Endothelial cell of umbilical vein (primary cell): ENCODE results near the gene PITPNB. TPM values are rescaled to one million over a fixed set of nuclear protein-coding genes. Genes with fewer than 3 reads are reported as not detected.

Experiments used
- BruUV-seq: library from RNA; stranded (reverse); fragments of 400-500 nt; replicated peaks from 2 replicates; lab custom pipeline; 2021; lab: Mats Ljungman, UMichigan
- CTCF ChIA-PET: fragments of 300-600, 350-600 bp; sonication (Branson Sonifier 250); formaldehyde crosslinking; loops from one replicate; lab custom pipeline; 2021; ENCODE audit warnings: antibody characterized with exemption, inconsistent platforms; lab: Charles Lee
- POLR2A ChIA-PET: fragments of 300-600, 350-600 bp; sonication (Branson Sonifier 250); formaldehyde crosslinking; loops from one replicate; lab custom pipeline; 2021; ENCODE audit warnings: antibody characterized with exemption, inconsistent platforms; lab: Charles Lee
- DNase-seq: peaks from one replicate; pipeline ENCODE4 v3.0.0-alpha.2; 2011; ENCODE audit warnings: low read depth, low spot score
- FAIRE-seq: peaks from 2 replicates; lab custom pipeline; 2011; peaks lifted over from hg19 to GRCh38; lab: Jason Lieb, UNC
- H2AFZ ChIP-seq: 2 replicates; pipeline ENCODE4 v1.6.0; 2012; ENCODE audit warnings: low read depth, low read length, control low read depth, inconsistent platforms
- H3K27ac ChIP-seq: 2 replicates; pipeline ENCODE4 v1.5.1; 2011; ENCODE audit warnings: low read depth, mild to moderate bottlenecking, control low read depth, low read length, moderate library complexity; ENCODE audit not compliant: insufficient read depth
- H3K27me3 ChIP-seq, 2 experiments: 2 replicates each; pipeline versions ENCODE4 v1.6.0 to v1.6.1; 2011; ENCODE audit warnings: low read length in 2 of 2, mixed read lengths in 1 of 2; ENCODE audit not compliant: control insufficient read depth in 2 of 2, insufficient read depth in 2 of 2
- H3K36me3 ChIP-seq, 2 experiments: 2 replicates in 1 of 2; 3 replicates in 1 of 2; pipeline ENCODE4 v1.5.1; 2011; ENCODE audit warnings: low read length in 2 of 2, mild to moderate bottlenecking in 1 of 2, moderate library complexity in 1 of 2; ENCODE audit not compliant: control insufficient read depth in 2 of 2, insufficient read depth in 2 of 2; ENCODE audit errors: extremely low read depth in 1 of 2
- H3K4me1 ChIP-seq: 3 replicates; pipeline ENCODE4 v1.5.1; 2011; ENCODE audit warnings: mild to moderate bottlenecking, low read length; ENCODE audit not compliant: control insufficient read depth, insufficient read depth; ENCODE audit errors: extremely low read depth
- H3K4me2 ChIP-seq: 2 replicates; pipeline ENCODE4 v1.6.1; 2011; ENCODE audit warnings: low read length, control low read depth, mixed read lengths; ENCODE audit not compliant: insufficient read depth
- H3K4me3 ChIP-seq, 3 experiments: fragments of 200-600 bp in 1 of 3; sonication (generic), shearing (Covaris generic) in 1 of 3; replicated peaks in 1 of 3; 2 replicates each; pipeline ENCODE4 v1.5.1; 2011 to 2016; ENCODE audit warnings: control low read depth in 3 of 3, low read length in 3 of 3, mild to moderate bottlenecking in 2 of 3, inconsistent platforms in 1 of 3, low read depth in 1 of 3, moderate library complexity in 1 of 3; ENCODE audit not compliant: insufficient read depth in 1 of 3
- H3K79me2 ChIP-seq: 2 replicates; pipeline ENCODE4 v1.6.0; 2012; ENCODE audit warnings: low read length, inconsistent platforms; ENCODE audit not compliant: control insufficient read depth, insufficient read depth
- H3K9ac ChIP-seq: replicated peaks from 2 replicates; pipeline ENCODE3; 2011; ENCODE audit warnings: low read length, control low read depth; ENCODE audit not compliant: insufficient read depth; ENCODE audit errors: extremely low read depth
- H3K9me1 ChIP-seq: replicated peaks from 3 replicates; pipeline ENCODE4 v1.6.0; 2011; ENCODE audit warnings: mild to moderate bottlenecking, low read length; ENCODE audit not compliant: control insufficient read depth, insufficient read depth; ENCODE audit errors: extremely low read depth
- H3K9me3 ChIP-seq: replicated peaks from 2 replicates; pipeline ENCODE4 v1.5.1; 2012; ENCODE audit warnings: low read length, inconsistent platforms; ENCODE audit not compliant: control insufficient read depth, insufficient read depth
- H4K20me1 ChIP-seq: replicated peaks from 2 replicates; pipeline ENCODE3; 2011; ENCODE audit warnings: mild to moderate bottlenecking, low read length; ENCODE audit not compliant: control insufficient read depth, insufficient read depth; ENCODE audit errors: extremely low read depth
- EZH2 ChIP-seq: IDR thresholded peaks from 2 replicates; pipeline ENCODE4 v1.6.1; 2012; ENCODE audit warnings: borderline replicate concordance, low read depth, mild to moderate bottlenecking, moderate library complexity, low read length, inconsistent platforms; ENCODE audit not compliant: severe bottlenecking
- FOS ChIP-seq: IDR thresholded peaks from 2 replicates; pipeline ENCODE4 v1.6.1; 2011; ENCODE audit warnings: mild to moderate bottlenecking, low read length, moderate library complexity, borderline replicate concordance; ENCODE audit not compliant: insufficient read depth
- GATA2 ChIP-seq: IDR thresholded peaks from 2 replicates; pipeline ENCODE4 v1.7.0; 2011; ENCODE audit warnings: low read depth, mild to moderate bottlenecking, moderate library complexity, mixed read lengths, low read length; ENCODE audit not compliant: insufficient read length, insufficient read depth
- JUN ChIP-seq: IDR thresholded peaks from 2 replicates; pipeline ENCODE4 v1.6.1; 2011; ENCODE audit warnings: borderline replicate concordance, low read depth; ENCODE audit not compliant: insufficient read length, insufficient read depth
- MYC ChIP-seq: IDR thresholded peaks from one replicate; pipeline ENCODE4 v1.6.1; 2011; ENCODE audit warnings: mild to moderate bottlenecking, low read depth, low read length
- POLR2A ChIP-seq: IDR thresholded peaks from 2 replicates; pipeline ENCODE4 v1.6.1; 2012; ENCODE audit warnings: low read depth, mild to moderate bottlenecking, control low read depth, low read length
- POLR2AphosphoS5 ChIP-seq: IDR thresholded peaks from 2 replicates; pipeline ENCODE4 v1.6.1; 2012; ENCODE audit warnings: low read depth, mild to moderate bottlenecking, control low read depth, low read length, moderate library complexity; ENCODE audit not compliant: insufficient read depth
- dilution Hi-C: fragments of 300-500 bp; cut with MboI; formaldehyde crosslinking; loops from one replicate; pipeline ENCODE4 v1.15.0; 2019; ENCODE audit warnings: low sequenced_read_pairs; ENCODE audit not compliant: extremely low pct_ligation_motif_present
- intact Hi-C: fragments of 100-400 bp; cut with micrococcal nuclease; formaldehyde crosslinking; loops from one replicate; pipeline ENCODE4 v1.10.0; 2022
- polyA plus RNA-seq, 4 experiments: library from polyadenylated mRNA; depleted of rRNA in 3 of 4; stranded (reverse) in 3 of 4; unstranded in 1 of 4; fragments of >200 nt; gene quantifications; 2 replicates each; pipeline versions ENCODE4 v1.2.1 to v1.2.3, GENCODE V29; 2011 to 2012; ENCODE audit warnings: missing spikeins in 1 of 4
- total RNA-seq: library from RNA; stranded (reverse); gene quantifications from 2 replicates; pipeline ENCODE4 v1.2.3, GENCODE V29; 2021
- TF ChIP-seq, protein P1 (sequence below), 2 donors: IDR thresholded peaks; 1 replicate in 1 of 2; 2 replicates in 1 of 2; pipeline ENCODE4 v1.5.1; 2011; ENCODE audit warnings: low read length in 2 of 2, mild to moderate bottlenecking in 2 of 2, moderate library complexity in 2 of 2, control low read depth in 1 of 2, inconsistent platforms in 1 of 2, low read depth in 1 of 2; ENCODE audit not compliant: insufficient read depth in 1 of 2; ENCODE audit errors: extremely low read depth in 1 of 2
- TF ChIP-seq, protein P2 (sequence below): IDR thresholded peaks from 2 replicates; pipeline ENCODE4 v1.6.1; 2011; ENCODE audit not compliant: insufficient read depth, insufficient read length

PITPNB gene
- total and polyA plus RNA-seq, 2 donors (not counting 3 experiments of a cell fraction or from before 2014, with no cell fraction given): 29.7 to 108 TPM

DNA sequence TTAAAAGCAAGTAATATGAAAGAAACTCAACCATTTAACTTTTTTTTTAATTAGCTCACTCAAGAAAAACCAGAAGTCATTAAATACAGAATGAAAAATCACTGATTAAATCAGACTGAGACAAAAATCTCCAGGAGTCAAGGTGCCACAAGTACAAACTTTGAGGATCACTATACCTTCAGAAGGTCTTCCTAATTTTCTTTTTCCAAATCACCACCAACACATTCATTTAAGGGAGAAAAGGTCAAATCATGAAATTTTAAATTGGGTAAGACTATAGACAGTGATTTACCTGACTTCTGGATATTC, 32.3 kb downstream of the PITPNB start:
- POLR2A ChIA-PET: no interaction called here
- intact Hi-C loops: loop anchor here (1.0 to 10.0 kb wide), 4 partner anchors 33 to 708 kb away; partner anchors contain the start of gene PITPNB

DNA sequence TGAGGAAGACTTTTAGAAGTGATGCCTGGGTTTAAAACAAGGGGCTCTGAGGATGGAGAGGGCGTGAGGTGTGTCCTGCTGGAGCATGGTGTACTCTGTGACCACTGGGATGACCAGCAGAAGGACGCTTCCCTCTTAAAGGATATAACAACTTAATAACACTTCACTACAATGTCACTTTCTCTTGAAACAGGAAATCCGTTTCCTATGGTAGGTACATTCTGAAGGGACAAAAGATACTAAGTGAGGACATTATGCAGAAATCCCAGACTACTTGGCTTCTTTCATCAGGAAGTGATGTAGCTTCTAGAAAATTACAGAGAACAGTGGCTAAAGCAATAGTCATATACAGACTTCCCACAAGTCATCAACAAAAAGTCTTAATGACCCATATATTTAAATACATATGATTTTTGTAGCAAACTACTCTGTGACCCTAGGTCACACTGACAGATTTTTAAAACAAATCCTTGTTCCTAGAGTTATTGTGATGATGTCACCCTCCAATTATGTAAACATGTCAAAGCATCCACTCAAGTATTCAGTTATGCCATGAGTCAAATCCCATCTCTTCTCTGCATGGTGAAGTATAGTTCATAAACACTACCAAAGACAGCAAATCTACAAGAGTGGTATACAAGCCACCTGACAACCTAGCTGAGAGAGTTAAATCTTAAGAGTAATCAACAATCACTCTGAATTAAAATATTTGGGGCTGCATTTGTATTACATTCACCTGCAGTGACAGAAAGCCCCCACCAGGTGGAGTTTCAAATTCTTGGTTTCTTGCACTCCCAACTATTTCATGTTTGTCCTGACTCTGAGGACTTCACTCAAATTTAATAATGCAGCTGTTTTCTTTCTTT, 32.8 kb downstream of the PITPNB start:
- no peaks in the 10 kb centered on the region for H3K9me3 ChIP-seq
- peak overlapping the region; percentile 53 for H3K9ac ChIP-seq
- peak overlapping the region in 1 of 3 experiments; percentile 1 for H3K4me3 ChIP-seq
- dilution Hi-C loops: no loop called here
- DNase-seq: peak; percentile 85
- H4K20me1 ChIP-seq: no peaks in the 10 kb centered on the region
- peak; percentile 75 for TF ChIP-seq FOS
- TF ChIP-seq JUN: peak; percentile 90
- TF ChIP-seq GATA2: no peak
- TF ChIP-seq, protein P1, sequence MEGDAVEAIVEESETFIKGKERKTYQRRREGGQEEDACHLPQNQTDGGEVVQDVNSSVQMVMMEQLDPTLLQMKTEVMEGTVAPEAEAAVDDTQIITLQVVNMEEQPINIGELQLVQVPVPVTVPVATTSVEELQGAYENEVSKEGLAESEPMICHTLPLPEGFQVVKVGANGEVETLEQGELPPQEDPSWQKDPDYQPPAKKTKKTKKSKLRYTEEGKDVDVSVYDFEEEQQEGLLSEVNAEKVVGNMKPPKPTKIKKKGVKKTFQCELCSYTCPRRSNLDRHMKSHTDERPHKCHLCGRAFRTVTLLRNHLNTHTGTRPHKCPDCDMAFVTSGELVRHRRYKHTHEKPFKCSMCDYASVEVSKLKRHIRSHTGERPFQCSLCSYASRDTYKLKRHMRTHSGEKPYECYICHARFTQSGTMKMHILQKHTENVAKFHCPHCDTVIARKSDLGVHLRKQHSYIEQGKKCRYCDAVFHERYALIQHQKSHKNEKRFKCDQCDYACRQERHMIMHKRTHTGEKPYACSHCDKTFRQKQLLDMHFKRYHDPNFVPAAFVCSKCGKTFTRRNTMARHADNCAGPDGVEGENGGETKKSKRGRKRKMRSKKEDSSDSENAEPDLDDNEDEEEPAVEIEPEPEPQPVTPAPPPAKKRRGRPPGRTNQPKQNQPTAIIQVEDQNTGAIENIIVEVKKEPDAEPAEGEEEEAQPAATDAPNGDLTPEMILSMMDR (IDR thresholded peaks at IDR 0.05; ENCODE audit: extremely low read depth in 1 of 2, insufficient read depth in 1 of 2, low read depth in 1 of 2, low read length in 2 of 2): peak; percentile 63 to 65
- H3K9me1 ChIP-seq: no peaks in the 10 kb centered on the region
- H3K4me2 ChIP-seq: peak overlapping the region; percentile 64
- FAIRE-seq: peak; percentile 78
- intact Hi-C loops: loop anchor here (1.0 to 10.0 kb wide), 4 partner anchors 33 to 709 kb away; partner anchors contain the start of gene PITPNB
- POLR2A ChIA-PET: no interaction called here
- TSS peak; percentile 45 for BruUV-seq
- peaks cover 19% of the 10 kb centered on the region in 2 experiments for H3K36me3 ChIP-seq
- peak overlapping the region; percentile 81 for H3K27ac ChIP-seq
- no peak overlapping the region for H2AFZ ChIP-seq
- no peaks in the 10 kb centered on the region for H3K27me3 ChIP-seq
- CTCF ChIA-PET: interaction anchor here (0.7 to 5.0 kb wide), 31 partner anchors 9 to 707 kb away, joined by 3 to 68 read pairs (median 4); partner anchors contain the start of gene PITPNB
- peaks cover 47% of the 10 kb centered on the region for H3K79me2 ChIP-seq
- peaks cover 50% of the 10 kb centered on the region for H3K4me1 ChIP-seq

More for the DNA sequence above, 32.3 kb downstream of the PITPNB start:
- peaks cover 48% of the 10 kb centered on the region for H3K79me2 ChIP-seq
- peak overlapping the region; percentile 64 for H3K4me2 ChIP-seq
- BruUV-seq: no TSS peak
- H3K27me3 ChIP-seq: no peaks in the 10 kb centered on the region
- dilution Hi-C loops: no loop called here
- DNase-seq: no peak
- peaks cover 46% of the 10 kb centered on the region for H3K4me1 ChIP-seq
- TF ChIP-seq MYC: no peak
- no peak for TF ChIP-seq JUN
- TF ChIP-seq POLR2AphosphoS5: no peak
- TF ChIP-seq, protein P2, sequence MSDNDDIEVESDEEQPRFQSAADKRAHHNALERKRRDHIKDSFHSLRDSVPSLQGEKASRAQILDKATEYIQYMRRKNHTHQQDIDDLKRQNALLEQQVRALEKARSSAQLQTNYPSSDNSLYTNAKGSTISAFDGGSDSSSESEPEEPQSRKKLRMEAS: no peak
- no peak for TF ChIP-seq POLR2A
- TF ChIP-seq EZH2: no peak
- H3K36me3 ChIP-seq: peaks cover 19% of the 10 kb centered on the region in 2 experiments
- no peaks in the 10 kb centered on the region for H3K9me1 ChIP-seq
- H3K4me3 ChIP-seq: no peak overlapping the region
- peak overlapping the region; percentile 81 for H3K27ac ChIP-seq
- CTCF ChIA-PET: interaction anchor here (0.5 to 5.0 kb wide), 32 partner anchors 10 to 706 kb away, joined by 3 to 68 read pairs (median 4); partner anchors contain the start of gene PITPNB
- peak overlapping the region; percentile 53 for H3K9ac ChIP-seq
- H3K9me3 ChIP-seq: no peaks in the 10 kb centered on the region
- FAIRE-seq: no peak
- H4K20me1 ChIP-seq: no peaks in the 10 kb centered on the region
- no peak overlapping the region for H2AFZ ChIP-seq
